Heart left ventricle (tissue), 13 donors: Measurements from ENCODE around the gene SOX11.

ENCODE experiments used
- CTCF ChIP-seq, 12 donors: fragments of 200-600 bp; sonication (generic) in 4 of 12; IDR thresholded peaks; one replicate each; pipeline versions ENCODE4 v1.5.0 to v1.8.0; 2018 to 2022; ENCODE audit warnings: antibody characterized with exemption in 12 of 12, mild to moderate bottlenecking in 5 of 12
- POLR2A ChIP-seq, 2 donors: fragments of 450-650 bp; IDR thresholded peaks; one replicate each; pipeline ENCODE4 v1.6.1; 2017; ENCODE audit warnings: antibody characterized with exemption in 2 of 2, mild to moderate bottlenecking in 2 of 2, moderate library complexity in 2 of 2
- donor health status: ischemic (EF 13 %, LVEDD 7.1; RV severe dilation, severe dysfunction).
- donor health status: DM: no; HTN: yes; CAD: no.
- donor health status: DM: no; HTN: no; CAD: no.
- donor health status: ischemic (EF 25% LVEDD 6.9; RV normal size, moderate dysfunction).
- donor health status: ischemic (EF 25% LVEDD 5.7; RV mildly dilated, moderate dysfunction).
- donor health status: ischemic (EF 35%, LVEDD 5.7; RV mildly dilated, moderate dysfunction).
- donor health status: nonischemic (EF 11% LVEDD 7.7; RV severe dilation, severe dysfunction).
- donor health status: DM: yes; HTN: yes; CAD: no.
- donor health status: PGD.
- donor health status: ischemic (EF 29% LVEDD 5.4; RV normal size, mild dysfunction).
- donor health status: nonischemic (EF 23%, LVEDD 6.1; RV moderate dilation, normal function).

DNA sequence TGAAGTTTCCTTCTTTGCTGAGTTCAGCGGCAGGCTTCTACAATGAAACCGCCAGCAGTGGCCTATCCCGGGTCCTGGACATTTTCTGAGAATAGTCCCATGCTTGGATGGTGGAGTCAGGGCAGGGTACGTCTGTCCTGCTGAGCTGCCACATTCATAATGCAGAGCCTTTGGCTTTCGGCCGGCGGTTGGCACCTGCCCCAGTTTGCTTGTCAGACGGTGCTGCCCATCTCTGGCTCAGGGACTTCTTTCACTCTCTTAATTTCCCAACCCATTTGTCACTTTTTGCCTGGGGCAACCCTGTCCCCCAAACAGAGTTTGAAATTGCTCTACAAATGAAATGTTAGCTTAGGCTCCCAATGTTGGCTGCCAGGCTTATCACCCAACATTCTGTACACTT is 57.2 kb downstream of the SOX11 start:
- TF ChIP-seq CTCF (IDR thresholded peaks at IDR 0.05) (no peak), POLR2A (IDR thresholded peaks at IDR 0.05) (no peak)
